ENCODE data around the gene ANKRD63.

GRCh38 chr15:40259021-40259420 lies 23.8 kb downstream of the ANKRD63 start:
- TF ChIP-seq CTCF (IDR thresholded peaks at IDR 0.05; ENCODE audit: borderline replicate concordance, extremely low read depth, low read length, poor library complexity, severe bottlenecking) (no peak), EZH2 (IDR thresholded peaks at IDR 0.05; ENCODE audit: borderline replicate concordance, low read depth, low read length, severe bottlenecking) (no peak)
